IMR-90 (cell line): ENCODE data around the gene FLNA.
"Not testable (repeated sequence)": the region's sequence is repeated elsewhere in the genome, so short reads cannot be mapped to it uniquely, and the experiment has no call there.

Experiments used
- MAFK ChIP-seq: IDR thresholded peaks from 2 replicates; pipeline ENCODE4 v1.6.1; 2012; ENCODE audit warnings: low read depth, low read length, improper control_type of control experiment
- RCOR1 ChIP-seq: IDR thresholded peaks from 2 replicates; pipeline ENCODE4 v1.6.1; 2012; ENCODE audit warnings: mild to moderate bottlenecking, low read length, improper control_type of control experiment; ENCODE audit not compliant: insufficient replicate concordance
- USF2 ChIP-seq: fragments of 150-350 bp; IDR thresholded peaks from 2 replicates; pipeline ENCODE4 v1.6.1; 2017; ENCODE audit warnings: mild to moderate bottlenecking, antibody characterized with exemption, low read length, low read depth
- TF ChIP-seq, protein P1 (sequence below): conservative IDR thresholded peaks from 2 replicates; pipeline ENCODE4 v1.5.1; 2012; ENCODE audit warnings: mild to moderate bottlenecking, low read depth, low read length, improper control_type of control experiment

GRCh38 chrX:154388649-154389048, 14.2 kb upstream of the FLNA start:
- TF ChIP-seq, protein P1, sequence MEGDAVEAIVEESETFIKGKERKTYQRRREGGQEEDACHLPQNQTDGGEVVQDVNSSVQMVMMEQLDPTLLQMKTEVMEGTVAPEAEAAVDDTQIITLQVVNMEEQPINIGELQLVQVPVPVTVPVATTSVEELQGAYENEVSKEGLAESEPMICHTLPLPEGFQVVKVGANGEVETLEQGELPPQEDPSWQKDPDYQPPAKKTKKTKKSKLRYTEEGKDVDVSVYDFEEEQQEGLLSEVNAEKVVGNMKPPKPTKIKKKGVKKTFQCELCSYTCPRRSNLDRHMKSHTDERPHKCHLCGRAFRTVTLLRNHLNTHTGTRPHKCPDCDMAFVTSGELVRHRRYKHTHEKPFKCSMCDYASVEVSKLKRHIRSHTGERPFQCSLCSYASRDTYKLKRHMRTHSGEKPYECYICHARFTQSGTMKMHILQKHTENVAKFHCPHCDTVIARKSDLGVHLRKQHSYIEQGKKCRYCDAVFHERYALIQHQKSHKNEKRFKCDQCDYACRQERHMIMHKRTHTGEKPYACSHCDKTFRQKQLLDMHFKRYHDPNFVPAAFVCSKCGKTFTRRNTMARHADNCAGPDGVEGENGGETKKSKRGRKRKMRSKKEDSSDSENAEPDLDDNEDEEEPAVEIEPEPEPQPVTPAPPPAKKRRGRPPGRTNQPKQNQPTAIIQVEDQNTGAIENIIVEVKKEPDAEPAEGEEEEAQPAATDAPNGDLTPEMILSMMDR = not testable (repeated sequence)
- TF ChIP-seq MAFK, RCOR1, USF2: not testable (repeated sequence)
